ENCODE measurements around the gene BEND6. TPM values are rescaled to one million over a fixed set of nuclear protein-coding genes. Genes with fewer than 3 reads are reported as not detected.

Gene BEND6
- polyA plus RNA-seq, 1 of the 3 experiments (the other 2 are of a cell fraction) = 6.9 TPM

DNA sequence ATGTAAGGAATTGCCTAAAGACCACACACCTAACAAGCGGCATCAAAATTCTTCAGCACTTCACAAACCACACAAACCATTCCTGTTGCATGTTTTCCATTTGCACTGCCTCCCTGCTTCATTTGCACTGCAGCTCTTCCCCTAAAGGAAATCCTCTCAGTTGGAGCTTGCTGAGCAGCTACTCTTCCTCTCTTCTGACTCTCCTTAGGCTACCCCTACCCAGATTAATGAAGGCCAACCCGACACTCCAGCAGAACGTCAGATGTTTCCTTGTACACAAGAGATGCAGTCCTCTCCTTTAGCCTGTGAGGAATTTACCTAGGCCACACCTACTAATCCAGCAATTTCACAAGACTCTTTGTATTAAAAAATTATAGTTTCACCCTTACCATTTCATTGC lies 8.1 kb downstream of the BEND6 start:
- H3F3A ChIP-seq (replicated peaks; ENCODE audit: insufficient read depth) = peaks cover 28% of the 10 kb centered on the region
- H3K36me3 ChIP-seq (replicated peaks in 1 of 2; ENCODE audit: control insufficient read depth in 1 of 2, insufficient read depth in 2 of 2, low read length in 1 of 2) = no peaks in the 10 kb centered on the region
- DNase-seq = no peak
- no peaks in the 10 kb centered on the region for H3K9me2 ChIP-seq
- TF ChIP-seq RCOR1 (IDR thresholded peaks at IDR 0.05; ENCODE audit: low read length) (no peak), EP300 (IDR thresholded peaks at IDR 0.05; ENCODE audit: borderline replicate concordance in 1 of 2, low read depth in 1 of 2, low read length in 1 of 2) (no peak), FOSL2 (IDR thresholded peaks at IDR 0.05; ENCODE audit: borderline replicate concordance, low read depth) (no peak), POLR2AphosphoS5 (IDR thresholded peaks at IDR 0.05; ENCODE audit: low read depth, low read length) (no peak), GABPA (IDR thresholded peaks at IDR 0.05; ENCODE audit: low read depth) (no peak), FOXM1 (IDR thresholded peaks at IDR 0.05; ENCODE audit: low read depth) (no peak), MXI1 (IDR thresholded peaks at IDR 0.05; ENCODE audit: low read depth, low read length) (no peak), EZH2phosphoT487 (IDR thresholded peaks at IDR 0.05; ENCODE audit: borderline replicate concordance, low read depth) (no peak), RXRA (IDR thresholded peaks at IDR 0.05; ENCODE audit: borderline replicate concordance, low read depth) (no peak), CHD2 (IDR thresholded peaks at IDR 0.05; ENCODE audit: low read length, partially characterized antibody) (no peak), MEF2A (IDR thresholded peaks at IDR 0.05; ENCODE audit: borderline replicate concordance, low read depth) (no peak), NRF1 (IDR thresholded peaks at IDR 0.05; ENCODE audit: low read depth, low read length) (no peak)
- TF ChIP-seq, protein P1, sequence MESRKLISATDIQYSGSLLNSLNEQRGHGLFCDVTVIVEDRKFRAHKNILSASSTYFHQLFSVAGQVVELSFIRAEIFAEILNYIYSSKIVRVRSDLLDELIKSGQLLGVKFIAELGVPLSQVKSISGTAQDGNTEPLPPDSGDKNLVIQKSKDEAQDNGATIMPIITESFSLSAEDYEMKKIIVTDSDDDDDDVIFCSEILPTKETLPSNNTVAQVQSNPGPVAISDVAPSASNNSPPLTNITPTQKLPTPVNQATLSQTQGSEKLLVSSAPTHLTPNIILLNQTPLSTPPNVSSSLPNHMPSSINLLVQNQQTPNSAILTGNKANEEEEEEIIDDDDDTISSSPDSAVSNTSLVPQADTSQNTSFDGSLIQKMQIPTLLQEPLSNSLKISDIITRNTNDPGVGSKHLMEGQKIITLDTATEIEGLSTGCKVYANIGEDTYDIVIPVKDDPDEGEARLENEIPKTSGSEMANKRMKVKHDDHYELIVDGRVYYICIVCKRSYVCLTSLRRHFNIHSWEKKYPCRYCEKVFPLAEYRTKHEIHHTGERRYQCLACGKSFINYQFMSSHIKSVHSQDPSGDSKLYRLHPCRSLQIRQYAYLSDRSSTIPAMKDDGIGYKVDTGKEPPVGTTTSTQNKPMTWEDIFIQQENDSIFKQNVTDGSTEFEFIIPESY (IDR thresholded peaks at IDR 0.05; ENCODE audit: borderline replicate concordance, low read depth) = no peak
- TF ChIP-seq, protein P2, sequence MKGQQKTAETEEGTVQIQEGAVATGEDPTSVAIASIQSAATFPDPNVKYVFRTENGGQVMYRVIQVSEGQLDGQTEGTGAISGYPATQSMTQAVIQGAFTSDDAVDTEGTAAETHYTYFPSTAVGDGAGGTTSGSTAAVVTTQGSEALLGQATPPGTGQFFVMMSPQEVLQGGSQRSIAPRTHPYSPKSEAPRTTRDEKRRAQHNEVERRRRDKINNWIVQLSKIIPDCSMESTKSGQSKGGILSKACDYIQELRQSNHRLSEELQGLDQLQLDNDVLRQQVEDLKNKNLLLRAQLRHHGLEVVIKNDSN (IDR thresholded peaks at IDR 0.05; ENCODE audit: borderline replicate concordance, low read depth) = no peak
- no peak overlapping the region for H2AFZ ChIP-seq (ENCODE audit: low read depth)
- no peak overlapping the region for H3K9ac ChIP-seq
- no peaks in the 10 kb centered on the region for H3K9me3 ChIP-seq
- H3K4me1 ChIP-seq (ENCODE audit: control insufficient read depth in 1 of 2, insufficient read depth in 2 of 2, low read depth in 1 of 2, low read length in 1 of 2) = peaks cover 0 to 31% of the 10 kb centered on the region in 2 experiments; a peak in 2 of 4 replicates
- no peaks in the 10 kb centered on the region for H4K20me1 ChIP-seq (ENCODE audit: insufficient read depth)
- no peak overlapping the region; a peak in 1 of 4 replicates for H3K27ac ChIP-seq (ENCODE audit: low read depth in 2 of 2, low read length in 1 of 2)
- ChIA-PET CTCF (interaction anchor here (0.8 to 2.7 kb wide), 2 partner anchors 59 to 60 kb away, joined by 6 to 12 read pairs; no protein-coding TSS in a partner anchor), POLR2A (no interaction called here)
- 92% methylated on average over 3 of the region's 3 CpGs for WGBS (ENCODE audit: low lambda C conversion rate)
- H3K79me2 ChIP-seq (ENCODE audit: insufficient read depth) = peaks cover 5% of the 10 kb centered on the region; the same call in 1 of the 2 replicates
- H3K4me3 ChIP-seq (ENCODE audit: low read depth in 2 of 2, low read length in 1 of 2) = no peak overlapping the region
- no peak overlapping the region for H3K4me2 ChIP-seq
- no peaks in the 10 kb centered on the region for H3K27me3 ChIP-seq (ENCODE audit: insufficient read depth)

DNA sequence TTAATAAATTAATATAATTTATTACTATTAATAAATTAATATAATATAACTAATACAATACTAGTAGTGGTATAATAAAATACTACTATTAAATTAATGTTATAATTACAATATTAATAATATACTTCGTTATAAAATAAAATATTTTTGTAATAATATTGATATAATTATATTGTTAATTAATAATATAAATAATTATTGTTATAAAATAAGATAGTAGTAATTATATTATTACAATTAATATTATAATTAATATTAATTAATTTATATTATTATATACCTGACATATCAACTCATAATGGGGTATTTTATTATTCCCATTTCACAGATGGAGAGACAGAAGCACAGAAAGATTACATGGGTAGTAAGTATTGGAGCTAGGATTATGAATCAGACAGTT lies 8.9 kb downstream of the BEND6 start:
- peaks cover 21% of the 10 kb centered on the region for H3F3A ChIP-seq (replicated peaks; ENCODE audit: insufficient read depth)
- TF ChIP-seq, protein P1 (IDR thresholded peaks at IDR 0.05; ENCODE audit: borderline replicate concordance, low read depth) = no peak
- TF ChIP-seq FOXM1 (IDR thresholded peaks at IDR 0.05; ENCODE audit: low read depth) (no peak), MXI1 (IDR thresholded peaks at IDR 0.05; ENCODE audit: low read depth, low read length) (no peak), TCF12 (IDR thresholded peaks at IDR 0.05) (no peak)
- TF ChIP-seq, protein P2 (IDR thresholded peaks at IDR 0.05; ENCODE audit: borderline replicate concordance, low read depth) = no peak
- TF ChIP-seq, protein P3, sequence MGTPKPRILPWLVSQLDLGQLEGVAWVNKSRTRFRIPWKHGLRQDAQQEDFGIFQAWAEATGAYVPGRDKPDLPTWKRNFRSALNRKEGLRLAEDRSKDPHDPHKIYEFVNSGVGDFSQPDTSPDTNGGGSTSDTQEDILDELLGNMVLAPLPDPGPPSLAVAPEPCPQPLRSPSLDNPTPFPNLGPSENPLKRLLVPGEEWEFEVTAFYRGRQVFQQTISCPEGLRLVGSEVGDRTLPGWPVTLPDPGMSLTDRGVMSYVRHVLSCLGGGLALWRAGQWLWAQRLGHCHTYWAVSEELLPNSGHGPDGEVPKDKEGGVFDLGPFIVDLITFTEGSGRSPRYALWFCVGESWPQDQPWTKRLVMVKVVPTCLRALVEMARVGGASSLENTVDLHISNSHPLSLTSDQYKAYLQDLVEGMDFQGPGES (IDR thresholded peaks at IDR 0.05; ENCODE audit: low read depth, low read length) = no peak
- no peaks in the 10 kb centered on the region for H3K27me3 ChIP-seq (ENCODE audit: insufficient read depth)
- H3K27ac ChIP-seq (ENCODE audit: low read depth in 2 of 2, low read length in 1 of 2) = no peak overlapping the region
- H4K20me1 ChIP-seq (ENCODE audit: insufficient read depth) = no peaks in the 10 kb centered on the region
- DNase-seq = no peak
- H3K4me3 ChIP-seq (ENCODE audit: low read depth in 2 of 2, low read length in 1 of 2) = no peak overlapping the region
- CTCF ChIA-PET = interaction anchor here (0.8 to 2.7 kb wide), 3 partner anchors 9 to 61 kb away, joined by 6 to 12 read pairs (median 9); partner anchors contain the start of gene BEND6
- no peak overlapping the region for H3K9ac ChIP-seq
- no peak overlapping the region for H2AFZ ChIP-seq (ENCODE audit: low read depth)
- POLR2A ChIA-PET = no interaction called here
- H3K4me2 ChIP-seq = no peak overlapping the region
- no peaks in the 10 kb centered on the region for H3K9me2 ChIP-seq
- no peaks in the 10 kb centered on the region for H3K36me3 ChIP-seq (replicated peaks in 1 of 2; ENCODE audit: control insufficient read depth in 1 of 2, insufficient read depth in 2 of 2, low read length in 1 of 2)
- peaks cover 0 to 23% of the 10 kb centered on the region in 2 experiments; a peak in 2 of 4 replicates for H3K4me1 ChIP-seq (ENCODE audit: control insufficient read depth in 1 of 2, insufficient read depth in 2 of 2, low read depth in 1 of 2, low read length in 1 of 2)
- 74% methylated on average over 1 of the region's 1 CpG for WGBS (ENCODE audit: low lambda C conversion rate)
- no peaks in the 10 kb centered on the region for H3K9me3 ChIP-seq
- H3K79me2 ChIP-seq (ENCODE audit: insufficient read depth) = peaks cover 5% of the 10 kb centered on the region; the same call in 1 of the 2 replicates
